Endothelial cell of umbilical vein (primary cell): ENCODE data around the gene STARD5.

ENCODE experiments used
- EZH2 ChIP-seq: IDR thresholded peaks from 2 replicates; pipeline ENCODE4 v1.6.1; 2012; ENCODE audit warnings: borderline replicate concordance, low read depth, mild to moderate bottlenecking, moderate library complexity, low read length, inconsistent platforms; ENCODE audit not compliant: severe bottlenecking
- FOS ChIP-seq: IDR thresholded peaks from 2 replicates; pipeline ENCODE4 v1.6.1; 2011; ENCODE audit warnings: mild to moderate bottlenecking, low read length, moderate library complexity, borderline replicate concordance; ENCODE audit not compliant: insufficient read depth
- GATA2 ChIP-seq: IDR thresholded peaks from 2 replicates; pipeline ENCODE4 v1.7.0; 2011; ENCODE audit warnings: low read depth, mild to moderate bottlenecking, moderate library complexity, mixed read lengths, low read length; ENCODE audit not compliant: insufficient read length, insufficient read depth
- JUN ChIP-seq: IDR thresholded peaks from 2 replicates; pipeline ENCODE4 v1.6.1; 2011; ENCODE audit warnings: borderline replicate concordance, low read depth; ENCODE audit not compliant: insufficient read length, insufficient read depth
- MAX ChIP-seq: IDR thresholded peaks from 2 replicates; pipeline ENCODE4 v1.6.1; 2011; ENCODE audit not compliant: insufficient read depth, insufficient read length
- MYC ChIP-seq: IDR thresholded peaks from one replicate; pipeline ENCODE4 v1.6.1; 2011; ENCODE audit warnings: mild to moderate bottlenecking, low read depth, low read length
- POLR2A ChIP-seq: IDR thresholded peaks from 2 replicates; pipeline ENCODE4 v1.6.1; 2012; ENCODE audit warnings: low read depth, mild to moderate bottlenecking, control low read depth, low read length
- POLR2AphosphoS5 ChIP-seq: IDR thresholded peaks from 2 replicates; pipeline ENCODE4 v1.6.1; 2012; ENCODE audit warnings: low read depth, mild to moderate bottlenecking, control low read depth, low read length, moderate library complexity; ENCODE audit not compliant: insufficient read depth
- TF ChIP-seq, protein P1 (sequence below), 2 donors: IDR thresholded peaks; 1 replicate in 1 of 2; 2 replicates in 1 of 2; pipeline ENCODE4 v1.5.1; 2011; ENCODE audit warnings: low read length in 2 of 2, mild to moderate bottlenecking in 2 of 2, moderate library complexity in 2 of 2, control low read depth in 1 of 2, inconsistent platforms in 1 of 2, low read depth in 1 of 2; ENCODE audit not compliant: insufficient read depth in 1 of 2; ENCODE audit errors: extremely low read depth in 1 of 2

DNA sequence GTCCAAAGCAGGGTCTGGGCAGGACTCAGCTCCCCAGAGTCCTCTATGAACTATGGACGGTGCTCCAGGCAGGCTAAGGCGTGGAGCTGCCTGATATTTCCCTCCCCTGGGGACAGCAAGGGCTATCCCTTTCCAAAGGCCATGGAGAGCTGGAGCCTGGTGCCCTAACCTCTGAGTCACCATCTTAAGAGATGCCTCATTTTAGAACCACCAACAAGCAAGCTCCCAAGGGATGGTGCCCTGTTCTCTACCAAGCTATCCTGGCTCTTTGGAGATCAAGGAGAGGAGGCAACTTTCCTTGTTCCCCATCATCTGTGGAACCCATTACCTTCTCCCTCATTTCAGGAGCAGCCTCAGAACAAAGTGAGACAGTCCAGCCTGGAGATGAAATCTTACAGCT, 15.7 kb downstream of the STARD5 start:
- TF ChIP-seq EZH2 (no peak), POLR2A (no peak), MAX (no peak), POLR2AphosphoS5 (no peak), FOS (no peak), JUN (no peak), GATA2 (no peak), MYC (no peak)
- TF ChIP-seq, protein P1, sequence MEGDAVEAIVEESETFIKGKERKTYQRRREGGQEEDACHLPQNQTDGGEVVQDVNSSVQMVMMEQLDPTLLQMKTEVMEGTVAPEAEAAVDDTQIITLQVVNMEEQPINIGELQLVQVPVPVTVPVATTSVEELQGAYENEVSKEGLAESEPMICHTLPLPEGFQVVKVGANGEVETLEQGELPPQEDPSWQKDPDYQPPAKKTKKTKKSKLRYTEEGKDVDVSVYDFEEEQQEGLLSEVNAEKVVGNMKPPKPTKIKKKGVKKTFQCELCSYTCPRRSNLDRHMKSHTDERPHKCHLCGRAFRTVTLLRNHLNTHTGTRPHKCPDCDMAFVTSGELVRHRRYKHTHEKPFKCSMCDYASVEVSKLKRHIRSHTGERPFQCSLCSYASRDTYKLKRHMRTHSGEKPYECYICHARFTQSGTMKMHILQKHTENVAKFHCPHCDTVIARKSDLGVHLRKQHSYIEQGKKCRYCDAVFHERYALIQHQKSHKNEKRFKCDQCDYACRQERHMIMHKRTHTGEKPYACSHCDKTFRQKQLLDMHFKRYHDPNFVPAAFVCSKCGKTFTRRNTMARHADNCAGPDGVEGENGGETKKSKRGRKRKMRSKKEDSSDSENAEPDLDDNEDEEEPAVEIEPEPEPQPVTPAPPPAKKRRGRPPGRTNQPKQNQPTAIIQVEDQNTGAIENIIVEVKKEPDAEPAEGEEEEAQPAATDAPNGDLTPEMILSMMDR (IDR thresholded peaks at IDR 0.05; ENCODE audit: extremely low read depth in 1 of 2, insufficient read depth in 1 of 2, low read depth in 1 of 2, low read length in 2 of 2) = no peak
